Sigmoid colon (tissue), 7 donors: ENCODE measurements around the gene OSMR. TPM values are rescaled to one million over a fixed set of nuclear protein-coding genes. Genes with fewer than 3 reads are reported as not detected.

Experiments
- DNase-seq: peaks from one replicate; pipeline ENCODE4 v3.0.0-alpha.2; 2019
- H3K27ac ChIP-seq, 4 donors: fragments of 200-600 bp; sonication (generic); one replicate each; pipeline ENCODE4 v1.5.1; 2016 to 2019; ENCODE audit warnings: mild to moderate bottlenecking in 1 of 4
- H3K27me3 ChIP-seq, 3 donors: fragments of 200-600 bp; sonication (generic); one replicate each; pipeline ENCODE4 v1.5.1; 2019; ENCODE audit warnings: mild to moderate bottlenecking in 1 of 3
- H3K36me3 ChIP-seq, 4 donors: fragments of 200-600 bp; sonication (generic); one replicate each; pipeline ENCODE4 v1.5.1; 2016 to 2019
- H3K4me1 ChIP-seq, 4 donors: fragments of 200-600 bp; sonication (generic); one replicate each; pipeline ENCODE4 v1.5.1; 2017 to 2019
- H3K4me3 ChIP-seq, 4 donors: fragments of 200-600 bp; sonication (generic); one replicate each; pipeline ENCODE4 v1.5.1; 2017 to 2019; ENCODE audit warnings: mild to moderate bottlenecking in 2 of 4, moderate library complexity in 1 of 4
- H3K9me3 ChIP-seq, 4 donors: fragments of 200-600 bp in 3 of 4; sonication (generic) in 3 of 4; one replicate each; pipeline versions ENCODE4 v1.5.1 to v1.6.1; 2013 to 2019
- CTCF ChIP-seq, 4 experiments: fragments of 450-650 bp in 3 of 4; fragments of 200-600 bp in 1 of 4; IDR thresholded peaks; one replicate each; pipeline ENCODE4 v1.5.1; 2016 to 2019; ENCODE audit warnings: antibody characterized with exemption in 4 of 4, mild to moderate bottlenecking in 3 of 4, moderate library complexity in 2 of 4
- EP300 ChIP-seq, 4 donors: sonication (generic); formaldehyde crosslinking; IDR thresholded peaks; one replicate each; pipeline ENCODE4 v1.6.1; 2017; ENCODE audit warnings: antibody characterized with exemption in 4 of 4
- POLR2A ChIP-seq, 2 donors: fragments of 450-650 bp; IDR thresholded peaks; one replicate each; pipeline ENCODE4 v1.6.1; 2016; ENCODE audit warnings: antibody characterized with exemption in 2 of 2, mild to moderate bottlenecking in 2 of 2, moderate library complexity in 2 of 2
- POLR2AphosphoS5 ChIP-seq, 4 donors: sonication (generic); formaldehyde crosslinking; IDR thresholded peaks; one replicate each; pipeline ENCODE4 v1.6.1; 2017; ENCODE audit warnings: antibody characterized with exemption in 4 of 4
- WGBS, 2 donors: extraction: QIAGEN DNeasy Blood & Tissue Kit; methylation state at CpG; one replicate each; pipeline ENCODE4 v1.1.7; 2013; 5-methylcytosine and 5-hydroxymethylcytosine counted together
- intact Hi-C: fragments of 100-400 bp; cut with DNase I; formaldehyde crosslinking; loops from one replicate; pipeline ENCODE4 v1.15.1; 2023
- polyA plus RNA-seq, 3 donors: library from polyadenylated mRNA; stranded (reverse); fragments of 200-250 nt; gene quantifications; one replicate each; pipeline ENCODE4 v1.2.3, GENCODE V29; 2013
- total RNA-seq, 4 donors: library from RNA; depleted of rRNA; stranded (reverse); fragments of >200 nt; gene quantifications; one replicate each; pipeline ENCODE4 v1.1.0, GENCODE V29; 2016
- donor health status: healthy with polysubstance abuse.
- donor health status: Bipolar disorder and iron deficiency.
- donor health status: healthy.

OSMR gene
- total and polyA plus RNA-seq, 7 donors = 0.60 to 65.3 (median 18.5) TPM

- TF ChIP-seq POLR2AphosphoS5 (IDR thresholded peaks at IDR 0.05) (peak; percentile 25 to 63 (median 53)), CTCF (IDR thresholded peaks at IDR 0.05) (no peak)
- DNase-seq = no peak
- WGBS, 2 donors = 40 to 58% methylated on average over 3 of the region's 3 CpGs
- no peaks in the 10 kb centered on the region for H3K9me3 ChIP-seq
- peaks cover 0 to 34% (median 24%) of the 10 kb centered on the region in 4 donors for H3K4me1 ChIP-seq
- H3K36me3 ChIP-seq = peaks cover 0 to 58% (median 5%) of the 10 kb centered on the region in 4 donors
- no peak overlapping the region for H3K4me3 ChIP-seq
- intact Hi-C loops = loop anchor here (5.0 to 10.0 kb wide), 3 partner anchors 77 to 479 kb away; partner anchors contain the start of gene OSMR
- H3K27me3 ChIP-seq = no peaks in the 10 kb centered on the region
- H3K27ac ChIP-seq = peak overlapping the region; percentile 17 to 79 (median 64)
These were observed 78.0 kb downstream of the OSMR start for GRCh38 chr5:38923661-38924451.

- no peak overlapping the region for H3K4me3 ChIP-seq
- peaks cover 0 to 57% (median under 1%) of the 10 kb centered on the region in 4 donors for H3K36me3 ChIP-seq
- H3K9me3 ChIP-seq = no peaks in the 10 kb centered on the region
- H3K27me3 ChIP-seq = no peaks in the 10 kb centered on the region
- H3K27ac ChIP-seq = peak overlapping the region in 3 of 4 donors; percentile 34 to 79 (median 64)
- intact Hi-C loops = loop anchor here (10.0 kb wide), 1 partner anchor 481 kb away; no protein-coding TSS in a partner anchor
- H3K4me1 ChIP-seq = peaks cover 0 to 34% (median 24%) of the 10 kb centered on the region in 4 donors
- TF ChIP-seq EP300 (IDR thresholded peaks at IDR 0.05) (no peak), CTCF (IDR thresholded peaks at IDR 0.05) (no peak), POLR2AphosphoS5 (IDR thresholded peaks at IDR 0.05) (no peak), POLR2A (IDR thresholded peaks at IDR 0.05) (no peak)
- no peak for DNase-seq
- WGBS, 2 donors = 80 to 85% methylated on average over 6 of the region's 6 CpGs
These were observed 79.5 kb downstream of the OSMR start for GRCh38 chr5:38925154-38925925.

GRCh38 chr5:38926121-38926520, 80.3 kb downstream of the OSMR start:
- 71 to 85% methylated on average over 3 of the region's 3 CpGs for WGBS, 2 donors
- DNase-seq = no peak
- H3K27ac ChIP-seq = peak overlapping the region in 2 of 4 donors; percentile 64 to 79

GRCh38 chr5:38927470-38927869, 81.7 kb downstream of the OSMR start:
- Histone ChIP-seq H3K36me3 (peaks cover 3 to 61% (median 5%) of the 10 kb centered on the region in 4 donors), H3K4me3 (no peak overlapping the region), H3K27ac (no peak overlapping the region), H3K4me1 (peaks cover 0 to 34% (median 24%) of the 10 kb centered on the region in 4 donors), H3K27me3 (no peaks in the 10 kb centered on the region), H3K9me3 (no peaks in the 10 kb centered on the region)
- no peak for DNase-seq
- intact Hi-C loops = loop anchor here (10.0 kb wide), 1 partner anchor 483 kb away; no protein-coding TSS in a partner anchor
- 88 to 92% methylated on average over 2 of the region's 2 CpGs for WGBS, 2 donors
- TF ChIP-seq POLR2AphosphoS5 (IDR thresholded peaks at IDR 0.05) = no peak

More at GRCh38 chr5:38926121-38926520, 80.3 kb downstream of the OSMR start:
- no peak overlapping the region for H3K4me3 ChIP-seq
- no peaks in the 10 kb centered on the region for H3K27me3 ChIP-seq
- TF ChIP-seq POLR2AphosphoS5 (IDR thresholded peaks at IDR 0.05) (no peak), CTCF (IDR thresholded peaks at IDR 0.05) (no peak), POLR2A (IDR thresholded peaks at IDR 0.05) (no peak)
- peaks cover 0 to 54% (median 0%) of the 10 kb centered on the region in 4 donors for H3K36me3 ChIP-seq
- H3K9me3 ChIP-seq = no peaks in the 10 kb centered on the region
- H3K4me1 ChIP-seq = peaks cover 0 to 34% (median 24%) of the 10 kb centered on the region in 4 donors
- intact Hi-C loops = loop anchor here (10.0 kb wide), 1 partner anchor 481 kb away; no protein-coding TSS in a partner anchor

GRCh38 chr5:38929838-38930237, 84.0 kb downstream of the OSMR start:
- Histone ChIP-seq H3K4me1 (peaks cover 0 to 18% (median 7%) of the 10 kb centered on the region in 4 donors), H3K27ac (no peak overlapping the region), H3K9me3 (no peaks in the 10 kb centered on the region), H3K4me3 (no peak overlapping the region), H3K36me3 (peaks cover 10 to 72% (median 17%) of the 10 kb centered on the region in 4 donors), H3K27me3 (no peaks in the 10 kb centered on the region)
- intact Hi-C loops = loop anchor here (10.0 kb wide), 1 partner anchor 485 kb away; no protein-coding TSS in a partner anchor
- WGBS, 2 donors = 28 to 58% methylated on average over 2 of the region's 2 CpGs
- DNase-seq = no peak
- TF ChIP-seq POLR2A (IDR thresholded peaks at IDR 0.05) (no peak), EP300 (IDR thresholded peaks at IDR 0.05) (no peak), CTCF (IDR thresholded peaks at IDR 0.05) (no peak), POLR2AphosphoS5 (IDR thresholded peaks at IDR 0.05) (no peak)
